GM10266 (cell line): ENCODE results near the gene RCE1.

Experiments used
- DNase-seq: peaks from one replicate; pipeline ENCODE4 v3.0.0; 2012; ENCODE audit errors: extremely low spot score
- CTCF ChIP-seq: IDR thresholded peaks from 2 replicates; pipeline ENCODE4 v1.5.1; 2012; ENCODE audit warnings: mild to moderate bottlenecking, low read depth; ENCODE audit not compliant: control insufficient read depth, insufficient read depth; ENCODE audit errors: missing control alignments

Gene RCE1

GRCh38 chr11:66835768-66836405 lies 7.4 kb upstream of the RCE1 start:
- no peak for TF ChIP-seq CTCF
- DNase-seq = no peak

GRCh38 chr11:66840317-66841091 lies 2.7 kb upstream of the RCE1 start:
- no peak for DNase-seq
- no peak for TF ChIP-seq CTCF

- no peak for DNase-seq
- no peak for TF ChIP-seq CTCF
Measured at GRCh38 chr11:66841861-66842260, 1.4 kb upstream of the RCE1 start.

- DNase-seq = peak; percentile 32
- TF ChIP-seq CTCF = no peak
Measured at GRCh38 chr11:66842501-66842895, 743 bp upstream of the RCE1 start.

GRCh38 chr11:66843776-66844495 lies 695 bp downstream of the RCE1 start:
- no peak for DNase-seq
- TF ChIP-seq CTCF = no peak

GRCh38 chr11:66844496-66845142 lies 1.4 kb downstream of the RCE1 start:
- DNase-seq = no peak
- no peak for TF ChIP-seq CTCF
